GM21515 (cell line): Measurements from ENCODE around the gene DNM1.
A peak's percentile ranks its signal among the peaks of the same experiment; 100 is the strongest.

Experiments used
- ATAC-seq: cut with Tn5 transposase; IDR thresholded peaks from one replicate; pipeline ENCODE4 v1.9.1; 2021; ENCODE audit not compliant: unreplicated experiment

The DNM1 gene

GRCh38 chr9:128249908-128250838, 47.0 kb downstream of the DNM1 start:
- ATAC-seq: peak; percentile 82

DNA sequence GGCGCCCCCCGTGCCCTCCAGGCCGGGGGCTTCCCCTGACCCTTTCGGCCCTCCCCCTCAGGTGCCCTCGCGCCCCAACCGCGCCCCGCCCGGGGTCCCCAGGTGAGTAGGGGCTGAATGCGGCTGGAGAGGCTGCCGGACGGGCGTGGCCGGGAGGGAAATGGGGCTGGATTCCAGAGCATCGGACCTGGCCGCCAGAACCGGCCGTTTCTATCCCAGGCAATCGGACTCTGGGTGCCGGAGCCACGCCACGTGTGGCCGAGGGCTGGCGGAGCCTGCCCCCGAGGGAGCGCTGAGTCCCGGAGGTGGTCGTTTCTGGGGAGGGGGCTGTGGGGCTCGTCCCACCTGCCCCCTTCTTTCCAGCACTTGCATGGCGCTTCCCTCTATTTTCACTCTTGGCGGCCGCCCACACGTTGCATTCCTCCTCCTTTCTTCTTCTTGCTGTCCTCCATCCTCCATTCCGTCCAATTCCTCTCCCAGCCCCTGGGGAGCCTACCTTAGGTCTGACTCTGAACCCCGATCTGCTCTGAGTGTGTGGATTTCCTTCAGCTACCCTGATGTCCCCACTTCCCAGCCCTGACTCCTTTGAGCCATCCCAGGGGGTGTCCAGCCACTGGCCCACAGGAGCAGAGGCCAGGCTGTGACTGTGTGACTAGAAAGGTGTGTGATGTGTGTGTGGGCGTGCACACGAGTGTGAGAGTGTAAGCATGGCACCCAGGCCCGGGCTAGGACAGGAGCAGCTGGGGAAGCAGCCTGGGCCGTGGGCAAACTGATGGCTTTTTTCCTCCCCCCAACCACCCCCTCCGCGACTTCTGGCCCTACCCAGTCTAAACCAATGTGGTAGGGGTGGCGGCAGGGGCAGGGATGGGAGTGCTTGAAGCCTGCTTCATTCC, 47.9 kb downstream of the DNM1 start:
- no peak for ATAC-seq

DNA sequence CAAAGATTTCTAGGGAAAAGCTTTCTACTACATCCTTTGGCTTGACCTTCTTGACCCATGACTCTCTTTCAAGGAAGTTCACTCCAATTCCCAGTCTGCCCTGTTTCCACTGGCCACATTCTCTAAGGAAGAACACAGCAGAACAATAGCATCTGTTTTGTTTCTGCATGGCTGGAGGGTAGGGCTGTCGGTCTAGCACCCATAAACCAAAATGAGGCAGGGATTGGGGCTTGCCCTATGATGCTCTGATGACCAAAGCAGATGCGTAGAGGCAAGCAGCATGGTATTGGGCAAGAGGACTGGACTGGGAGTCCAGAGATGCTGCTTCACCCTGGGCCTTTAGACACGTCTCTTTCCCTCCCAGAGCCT, 48.5 kb downstream of the DNM1 start:
- ATAC-seq: no peak

GRCh38 chr9:128252317-128253139, 49.3 kb downstream of the DNM1 start:
- no peak for ATAC-seq

GRCh38 chr9:128253140-128253990, 50.2 kb downstream of the DNM1 start:
- no peak for ATAC-seq

GRCh38 chr9:128253991-128254346, 50.8 kb downstream of the DNM1 start:
- no peak for ATAC-seq

DNA sequence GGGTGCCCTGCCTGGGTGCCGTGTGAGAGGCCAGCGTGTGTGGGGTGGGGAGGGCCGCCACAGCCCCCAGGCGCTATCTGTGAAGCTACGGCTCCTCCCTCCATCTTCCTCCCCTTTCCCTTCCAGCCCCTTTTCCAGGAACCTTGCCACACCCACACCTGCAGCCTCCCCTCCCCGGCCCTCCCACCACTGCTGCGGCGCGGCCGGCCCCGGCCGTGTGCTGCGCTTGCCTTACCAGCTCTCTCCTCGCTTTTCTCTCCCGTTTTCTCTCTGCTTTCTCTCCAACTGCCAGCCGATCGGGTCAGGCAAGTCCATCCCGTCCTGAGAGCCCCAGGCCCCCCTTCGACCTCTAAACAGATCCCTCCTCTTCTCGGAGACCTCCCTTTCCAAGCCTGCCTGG, 51.2 kb downstream of the DNM1 start:
- ATAC-seq: no peak

- ATAC-seq: no peak
Observed at GRCh38 chr9:128254855-128255759, 51.9 kb downstream of the DNM1 start.

- ATAC-seq: no peak
Observed at GRCh38 chr9:128257086-128257825, 54.1 kb downstream of the DNM1 start.

DNA sequence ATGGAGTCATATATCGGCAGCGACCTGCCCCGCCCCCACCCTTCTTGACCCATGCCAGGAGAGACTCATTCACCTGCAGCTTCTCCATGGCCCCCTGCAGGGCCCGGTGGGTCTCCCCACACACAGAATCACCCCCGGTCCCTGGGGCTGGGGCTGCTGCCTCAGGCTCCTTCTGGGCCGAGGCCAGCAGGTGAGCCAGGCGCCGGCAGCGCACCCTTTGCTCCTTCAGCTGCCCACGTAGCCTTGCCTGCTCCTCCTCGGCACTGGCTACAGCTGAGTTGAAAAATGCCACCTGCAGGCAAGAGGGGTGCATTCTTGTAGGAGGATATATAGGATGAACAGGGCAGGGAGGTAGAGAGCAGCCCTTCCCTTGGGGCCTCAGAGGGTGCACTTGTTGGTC, 54.7 kb downstream of the DNM1 start:
- ATAC-seq: no peak

- ATAC-seq: no peak
Observed at GRCh38 chr9:128258326-128258725, 55.1 kb downstream of the DNM1 start.

- no peak for ATAC-seq
Observed at GRCh38 chr9:128259156-128259555, 56.0 kb downstream of the DNM1 start.

- no peak for ATAC-seq
Observed at GRCh38 chr9:128260340-128260739, 57.2 kb downstream of the DNM1 start.

DNA sequence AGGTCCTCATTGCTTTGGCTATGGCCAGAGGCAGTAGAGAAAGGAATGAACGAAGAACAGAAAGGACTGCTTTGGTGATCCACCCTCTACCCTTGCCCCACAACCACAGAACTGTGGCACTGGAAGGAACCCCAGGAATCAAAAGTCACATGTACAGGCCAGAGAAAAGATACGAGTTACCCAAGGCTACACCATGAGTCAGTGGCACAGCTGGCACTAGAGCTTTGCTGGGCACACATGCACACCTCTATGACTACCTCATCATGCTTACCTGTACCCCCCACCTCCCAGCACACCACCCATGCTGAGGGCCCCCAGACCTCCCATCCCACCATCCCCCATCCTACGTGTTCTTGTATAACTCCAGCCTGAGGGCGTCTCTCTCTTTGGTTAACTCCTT, 59.5 kb downstream of the DNM1 start:
- ATAC-seq: no peak

DNA sequence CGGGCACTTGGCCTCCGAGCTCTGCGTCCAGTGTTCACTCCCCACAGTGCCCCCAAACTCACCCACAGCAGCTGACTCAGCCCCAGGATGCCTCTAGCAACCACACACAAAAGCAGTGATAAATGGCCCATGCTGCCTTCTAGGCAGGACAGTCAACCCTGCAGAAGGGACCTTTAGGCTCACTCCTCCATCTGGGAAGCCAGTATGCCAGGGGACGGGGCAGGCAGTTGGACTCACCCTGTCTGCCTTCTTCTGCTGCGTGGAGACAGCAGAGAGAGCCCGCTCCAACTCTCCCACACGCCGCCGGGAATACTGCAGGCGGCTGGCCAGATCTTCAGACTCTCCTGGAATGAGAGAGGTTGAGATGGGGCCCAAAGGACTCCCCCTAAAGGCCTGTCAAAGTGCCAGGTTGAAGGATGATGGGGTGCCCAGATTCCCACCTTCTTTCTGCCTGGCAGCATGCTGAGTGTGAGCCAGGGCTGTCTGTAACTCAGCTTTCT, 62.2 kb downstream of the DNM1 start:
- no peak for ATAC-seq

DNA sequence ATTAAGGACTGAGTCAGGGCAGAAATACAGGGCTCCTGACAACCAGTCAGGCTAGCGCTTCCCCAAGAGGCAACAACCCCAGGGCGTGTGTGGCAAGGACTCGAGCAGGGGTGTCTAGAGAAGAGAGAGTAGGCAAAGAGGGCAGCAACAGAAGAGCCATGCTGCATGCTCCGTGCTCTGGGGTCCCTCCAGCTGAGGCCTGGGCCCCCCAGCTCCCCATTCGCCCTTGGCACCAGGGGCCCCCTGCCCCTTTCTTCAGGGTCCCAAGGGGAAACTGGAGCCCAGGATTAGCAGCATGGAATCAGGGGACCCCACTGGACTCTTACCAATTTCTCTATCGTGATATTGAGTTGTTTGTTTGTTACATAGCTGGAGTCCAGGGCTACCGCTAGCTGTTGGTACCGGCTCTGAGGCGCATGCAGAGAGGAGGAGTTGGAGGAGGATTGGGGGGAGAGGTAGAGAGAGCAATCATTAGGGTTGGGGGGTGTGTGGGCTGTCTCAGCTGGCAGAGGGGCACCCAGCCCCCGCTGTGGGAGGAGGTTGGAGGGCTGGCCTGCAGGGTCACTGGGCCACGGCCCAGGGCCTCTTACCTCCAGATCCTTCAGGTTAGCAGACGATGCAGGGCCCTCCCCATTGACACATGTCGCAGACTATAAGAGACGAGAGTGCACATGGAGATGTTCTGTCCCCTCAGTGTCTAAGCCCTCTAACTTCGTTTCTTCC, 63.9 kb downstream of the DNM1 start:
- ATAC-seq: no peak

GRCh38 chr9:128271112-128271511, 67.9 kb downstream of the DNM1 start:
- ATAC-seq: no peak

DNA sequence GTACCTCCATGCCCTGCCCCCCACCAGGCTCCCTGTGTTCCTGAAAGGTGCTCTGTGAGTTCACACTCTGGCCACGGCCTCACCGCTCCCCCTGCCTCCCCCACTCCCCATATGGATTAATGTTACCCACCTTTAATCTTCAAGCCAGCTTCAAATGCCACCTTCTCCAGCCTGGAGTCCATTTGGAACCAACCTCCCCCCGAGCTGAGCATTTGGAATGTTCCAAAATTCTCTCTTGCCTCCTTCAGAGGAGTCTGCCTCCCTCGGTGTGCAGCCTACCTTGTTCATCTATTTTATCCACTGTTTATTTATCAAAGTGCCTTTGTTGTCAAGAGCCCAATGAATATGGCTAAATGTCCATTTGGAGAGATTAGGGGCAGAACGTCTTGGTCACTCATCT, 68.3 kb downstream of the DNM1 start:
- no peak for ATAC-seq
